Stimulated activated CD4-positive, alpha-beta T cell treated with anti-CD3 and anti-CD28 coated beads, Interleukin-12 subunit alpha, Interleukin-12 subunit beta, amount 100 ng/mL, for 48 hours (primary cell): ENCODE results near the gene GALNT15.

Experiments
- DNase-seq, 3 donors: peaks; one replicate each; pipeline ENCODE4 v3.0.0-alpha.2; 2020; ENCODE audit warnings: low read depth in 2 of 3, low spot score in 1 of 3

GALNT15 gene

DNA sequence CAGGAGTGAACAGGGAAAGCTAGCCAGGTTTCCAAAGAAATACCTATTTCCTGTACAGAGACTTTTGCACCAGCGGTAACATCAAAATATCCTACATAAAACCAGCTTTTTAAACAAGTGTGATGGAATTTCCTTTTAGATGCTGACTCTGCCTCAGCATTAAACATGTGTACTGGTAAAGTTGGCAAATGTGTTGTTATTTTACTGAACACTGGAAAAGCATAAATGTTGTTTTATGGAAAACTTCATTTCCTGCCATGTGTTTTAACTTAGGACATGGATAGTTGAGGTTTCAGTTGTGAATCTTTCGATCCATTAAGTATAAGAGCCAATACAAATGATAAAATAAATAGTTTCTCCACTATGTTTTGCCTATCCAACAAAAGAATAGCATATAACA, 106.2 kb downstream of the GALNT15 start:
- DNase-seq = no peak
